Activated CD4-positive, alpha-beta T cell treated with anti-CD3 and anti-CD28 coated beads, Interleukin-2, amount 50 U/mL, for 16 hours (primary cell): ENCODE results near the gene MX2.
"Not testable (repeated sequence)": the region's sequence is repeated elsewhere in the genome, so short reads cannot be mapped to it uniquely, and the experiment has no call there.

Experiments used
- DNase-seq: peaks from one replicate; pipeline ENCODE4 v3.0.0-alpha.2; 2020

MX2 gene

DNA sequence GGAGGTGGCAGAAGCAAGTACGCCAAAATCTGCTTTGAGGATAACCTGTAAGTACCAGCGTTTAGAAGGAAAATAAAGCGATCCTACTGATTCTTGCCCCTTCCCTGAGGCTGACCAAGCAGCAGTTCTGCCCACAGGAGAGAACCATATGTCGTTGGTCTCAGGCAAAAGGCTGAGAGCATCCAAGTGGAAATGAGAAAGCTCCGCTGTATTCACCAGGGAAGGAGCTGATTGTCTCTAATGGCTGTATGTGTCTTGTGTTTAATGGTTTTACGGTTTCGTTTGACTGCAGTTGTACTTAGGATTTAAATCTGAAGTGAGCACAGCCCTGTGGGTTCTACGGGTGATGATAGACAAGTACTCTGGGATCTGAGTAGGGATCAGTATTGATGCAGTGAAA lies 23.4 kb upstream of the MX2 start:
- DNase-seq: no peak

DNA sequence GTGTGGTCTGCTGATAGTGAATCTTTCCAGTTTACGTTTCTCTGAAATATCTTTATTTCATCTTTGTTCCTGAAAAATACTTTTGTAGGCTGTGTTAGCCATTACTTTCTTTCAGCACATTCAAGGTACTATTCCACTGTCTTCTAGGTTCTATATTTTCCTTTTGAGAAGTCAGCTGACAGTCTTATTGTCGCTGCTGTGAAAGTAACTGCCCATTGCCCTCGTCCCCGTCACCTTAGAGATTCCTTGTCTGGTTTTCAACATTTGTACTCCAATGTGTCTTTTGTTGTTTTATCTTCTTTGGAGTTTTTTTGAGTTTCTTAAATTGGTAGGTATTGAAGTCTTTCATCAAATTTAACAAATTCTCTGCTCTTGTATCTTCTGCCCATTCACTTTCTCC lies 19.8 kb upstream of the MX2 start:
- DNase-seq: no peak

DNA sequence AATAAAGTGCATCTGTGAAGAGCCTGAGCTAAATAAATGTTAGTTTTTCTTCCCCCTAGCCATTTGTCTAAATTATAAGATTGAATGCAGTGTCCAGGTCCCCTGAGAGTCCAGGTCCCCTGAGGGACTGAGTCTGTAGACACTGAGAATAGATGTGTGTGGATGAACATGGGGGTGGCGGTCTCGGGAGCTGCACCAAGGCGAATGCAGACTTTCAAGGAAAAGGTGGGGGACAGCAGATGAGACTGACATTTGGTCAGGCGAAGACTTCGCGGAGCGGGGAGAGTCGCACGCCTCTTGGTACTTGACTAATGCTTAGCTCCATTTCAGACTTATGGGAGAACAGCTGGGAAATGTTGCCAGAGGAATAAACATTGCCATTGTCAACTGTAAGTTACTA lies 17.7 kb upstream of the MX2 start:
- DNase-seq: no peak

DNA sequence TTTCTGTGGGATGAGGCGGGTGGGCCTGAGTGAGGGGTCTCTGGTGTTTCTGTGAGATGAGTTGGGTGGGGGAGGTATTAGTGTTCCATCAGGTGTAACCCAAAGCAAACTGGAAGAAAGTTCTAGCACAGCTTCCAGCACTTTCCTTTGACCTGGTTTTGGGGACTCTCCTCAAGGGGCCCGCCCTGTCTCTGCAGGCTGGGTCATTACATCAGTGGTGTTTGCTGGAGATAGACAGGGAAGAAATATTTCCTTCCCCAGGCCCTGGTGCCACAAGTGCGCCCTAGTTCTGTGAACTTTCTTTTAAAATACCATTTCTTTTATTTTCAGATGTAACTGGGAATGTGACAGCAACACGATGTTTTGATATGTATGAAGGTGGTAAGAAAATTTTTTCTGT lies 16.5 kb upstream of the MX2 start:
- DNase-seq: no peak

DNA sequence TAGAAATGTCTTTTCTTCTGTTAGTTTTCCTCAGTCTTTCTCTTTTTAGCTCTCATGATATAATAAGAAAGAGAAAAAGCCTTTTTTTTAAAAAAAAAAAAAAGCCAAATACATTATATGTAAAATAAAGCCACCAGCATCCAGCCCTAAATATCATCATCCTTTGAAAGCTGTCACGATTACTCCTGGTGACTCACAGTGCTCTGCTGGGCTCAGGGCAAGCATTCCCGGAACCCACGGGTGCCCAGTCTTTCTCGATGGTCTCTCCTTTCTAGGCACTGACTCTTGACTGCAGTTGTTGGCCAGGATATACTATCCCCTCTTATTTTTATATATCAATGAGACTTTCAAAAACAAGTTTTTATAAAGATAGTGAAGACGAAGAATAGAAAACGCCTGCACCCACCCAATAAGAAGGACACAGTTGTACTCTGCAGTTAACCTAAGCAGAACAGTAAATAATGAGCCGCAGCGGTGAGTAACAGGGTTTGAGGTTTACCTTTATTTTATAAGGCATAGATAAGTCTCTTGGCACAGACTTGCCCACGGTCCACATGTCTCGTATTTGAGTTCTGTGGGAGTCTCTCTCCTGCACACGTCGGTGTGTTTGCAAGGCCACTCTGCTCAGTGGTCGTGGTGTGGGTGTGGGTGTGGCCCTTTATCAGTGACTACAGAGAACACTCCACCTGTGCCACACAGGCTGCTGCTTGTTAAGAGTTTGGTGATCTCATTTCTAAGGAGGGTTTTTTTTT lies 15.7 kb upstream of the MX2 start:
- no peak for DNase-seq

DNA sequence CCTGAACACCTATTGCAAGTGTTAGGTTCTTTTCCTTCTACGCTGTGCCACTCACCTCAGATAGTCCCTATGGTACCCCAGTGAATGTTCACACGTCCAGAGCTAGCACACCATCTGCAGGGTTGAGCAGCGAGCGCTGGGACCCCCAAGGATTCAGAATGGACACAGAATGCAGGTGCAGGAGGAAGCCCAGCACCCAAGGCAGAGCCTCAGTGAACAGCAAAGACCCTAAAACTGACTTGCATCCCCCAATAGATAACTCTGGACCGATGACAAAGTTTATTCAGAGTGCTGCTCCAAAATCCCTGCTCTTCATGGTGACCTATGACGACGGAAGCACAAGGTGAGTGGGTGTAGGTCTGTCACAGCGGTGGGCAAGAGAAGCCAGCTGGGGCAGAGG lies 15.1 kb upstream of the MX2 start:
- DNase-seq: no peak

DNA sequence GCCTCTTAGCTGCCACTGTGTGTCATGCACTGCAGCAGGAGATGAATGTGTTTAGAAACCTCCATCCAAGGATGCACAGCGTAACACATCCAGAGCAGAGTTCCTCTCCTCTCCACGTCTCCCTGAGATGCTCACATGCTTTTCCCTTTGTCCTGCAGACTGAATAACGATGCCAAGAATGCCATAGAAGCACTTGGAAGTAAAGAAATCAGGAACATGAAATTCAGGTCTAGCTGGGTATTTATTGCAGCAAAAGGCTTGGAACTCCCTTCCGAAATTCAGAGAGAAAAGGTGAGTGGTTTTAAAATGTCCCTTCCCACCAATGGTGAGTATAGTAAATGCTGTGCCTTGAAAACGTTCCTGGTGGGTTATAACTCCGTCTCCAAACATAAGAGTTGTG lies 13.4 kb upstream of the MX2 start:
- no peak for DNase-seq

DNA sequence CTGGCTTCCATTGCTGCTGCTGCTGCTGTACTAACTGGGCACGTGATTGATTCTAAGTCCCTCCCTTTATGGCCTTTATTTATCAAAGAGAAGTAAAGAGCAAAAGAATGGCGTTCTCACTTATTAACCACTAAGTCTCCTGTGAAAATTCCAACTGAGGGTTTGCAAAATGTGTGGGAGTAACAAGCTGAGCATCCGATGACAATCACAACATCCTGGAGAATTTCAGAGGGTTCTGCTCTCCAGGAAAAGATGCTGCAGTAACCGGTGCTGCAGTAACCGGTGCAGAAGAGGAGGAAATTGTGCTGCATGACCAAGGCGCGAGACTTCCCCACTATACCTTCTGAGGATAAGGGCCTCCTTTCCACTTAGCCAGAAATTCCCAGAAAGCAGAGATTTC lies 12.7 kb upstream of the MX2 start:
- DNase-seq: no peak

DNA sequence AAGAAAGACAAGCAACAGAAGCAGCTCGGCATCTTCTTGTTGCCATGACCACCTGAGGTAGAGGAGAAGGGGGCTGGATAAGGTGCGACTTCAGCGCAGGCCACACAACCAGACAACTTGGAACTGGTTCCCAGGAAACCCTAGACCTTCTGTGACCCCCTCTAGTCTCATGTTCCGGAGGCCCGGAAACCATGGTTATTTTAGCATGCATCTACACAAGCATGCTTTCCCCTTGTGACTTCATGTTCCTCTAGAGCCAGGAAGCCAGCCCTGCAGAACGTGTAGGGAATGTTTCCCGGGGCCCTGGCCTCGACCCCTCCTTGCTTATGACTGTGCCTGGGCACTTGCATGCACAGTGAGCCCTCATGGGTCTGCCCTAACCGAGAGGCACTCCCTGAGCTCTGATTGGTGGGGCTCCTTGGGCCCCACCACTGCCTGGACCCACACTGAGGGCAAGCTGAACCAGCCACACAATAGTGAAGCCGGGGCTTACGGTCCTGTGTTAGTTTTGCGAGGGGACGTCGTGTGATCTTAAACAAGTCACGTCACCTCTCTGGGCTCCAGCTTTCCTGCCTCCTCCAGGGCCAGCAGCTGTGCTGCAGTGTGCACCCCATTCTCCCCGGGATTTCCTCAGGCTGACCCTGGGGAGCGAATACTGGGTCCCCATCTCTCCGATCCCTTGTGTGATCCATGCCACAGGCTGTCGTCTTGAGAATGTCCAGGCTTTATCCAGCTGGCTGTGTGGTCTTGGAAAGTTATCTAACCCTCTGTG lies 12.0 kb upstream of the MX2 start:
- no peak for DNase-seq

DNA sequence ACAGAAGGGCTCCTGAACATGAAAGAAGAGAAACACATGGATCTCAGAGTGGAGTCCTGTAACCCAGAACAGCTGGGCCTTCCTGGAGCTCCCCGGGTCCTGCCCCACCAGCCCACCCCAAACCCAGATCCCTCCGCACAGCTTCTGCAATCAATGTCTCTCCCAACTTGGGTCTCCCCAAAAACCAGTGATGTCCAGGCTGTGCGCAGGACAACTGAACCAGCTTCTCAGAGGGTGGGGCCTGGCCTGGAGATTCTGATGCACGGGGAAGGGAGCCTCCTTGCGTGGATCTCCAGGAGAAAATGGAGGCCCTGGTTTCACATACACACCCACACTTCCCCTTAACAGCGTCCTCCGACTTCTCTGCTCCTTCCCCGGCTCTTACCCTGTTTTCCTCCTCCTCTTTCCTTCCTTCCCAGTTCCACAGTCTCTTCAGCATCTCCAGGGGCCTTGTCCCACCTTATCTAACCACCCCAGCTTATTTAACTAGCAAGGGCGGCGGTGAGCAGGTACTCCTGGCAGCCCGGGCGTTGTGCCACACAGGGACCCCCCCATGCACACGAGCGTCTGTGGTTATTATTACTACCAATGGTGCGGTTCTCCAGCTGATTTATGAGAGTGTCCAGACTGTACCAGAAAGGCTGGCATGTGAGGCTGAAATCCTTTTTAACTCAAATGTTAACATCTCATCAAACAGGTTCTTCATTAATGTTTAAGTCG lies 11.2 kb upstream of the MX2 start:
- DNase-seq: no peak

DNA sequence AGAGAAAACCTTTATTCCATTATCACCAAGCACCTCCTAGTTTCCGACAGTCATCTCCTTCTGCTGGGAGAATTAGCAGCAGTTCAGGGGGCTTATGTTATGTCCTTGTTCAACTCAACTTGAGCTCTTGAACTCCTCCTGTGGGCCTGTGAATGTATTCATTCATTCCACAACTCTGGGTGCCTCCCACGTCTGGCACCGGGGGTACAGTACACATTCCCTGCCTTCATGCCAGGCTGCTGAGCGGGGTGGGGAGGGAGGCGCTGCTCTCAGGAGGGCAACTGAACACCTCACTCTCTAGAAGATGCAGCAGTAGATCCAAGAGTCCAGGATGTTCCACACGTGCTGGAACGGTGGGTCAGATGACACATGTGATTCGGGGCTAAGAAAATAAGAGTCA lies 4.3 kb upstream of the MX2 start:
- no peak for DNase-seq

DNA sequence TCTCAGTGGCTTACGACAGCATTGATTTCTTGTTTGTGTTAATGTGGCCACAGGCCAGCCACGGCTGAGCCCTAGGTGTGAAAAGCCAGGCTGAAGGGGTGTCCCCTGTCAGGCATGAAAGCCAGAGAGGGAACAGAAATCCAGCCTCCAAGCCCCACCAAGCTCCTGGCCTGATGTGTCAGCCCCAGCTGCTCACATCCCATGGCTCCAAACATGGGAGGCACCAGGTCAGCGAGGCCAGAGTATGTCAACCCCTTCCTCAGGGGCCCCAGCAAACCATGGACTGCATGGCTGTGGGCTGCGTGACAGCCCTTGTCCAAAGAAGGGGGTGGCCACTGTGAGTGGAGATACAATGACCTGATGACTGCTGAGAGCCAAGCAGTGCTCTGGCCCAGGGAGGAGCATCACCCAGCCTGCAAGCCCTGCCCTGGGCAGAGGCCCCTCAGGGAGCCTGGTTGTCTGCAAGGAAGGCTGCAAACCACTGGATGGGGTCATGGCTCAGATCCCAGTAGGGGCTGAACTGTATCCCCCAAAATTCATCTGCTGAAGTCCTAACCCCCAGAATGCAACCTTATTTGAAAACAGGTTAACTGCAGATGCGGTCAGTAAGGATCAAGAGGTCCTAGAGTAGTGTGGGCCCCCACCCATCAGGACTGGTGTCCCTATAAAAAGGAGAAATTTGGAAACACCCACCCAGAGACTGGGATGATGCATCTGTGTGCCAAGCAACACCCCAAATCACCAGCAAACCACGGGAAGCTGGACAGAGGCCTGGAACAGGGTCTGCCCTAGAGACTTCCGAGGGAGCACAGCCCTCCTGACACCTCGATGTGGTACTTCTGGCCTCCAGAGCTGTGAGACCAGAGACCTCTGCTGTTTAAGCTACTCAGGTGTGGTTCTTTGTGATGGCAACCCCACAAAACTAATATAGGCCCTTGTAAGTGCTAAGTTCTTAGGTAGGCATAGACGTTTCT lies 3.3 kb upstream of the MX2 start:
- no peak for DNase-seq

DNA sequence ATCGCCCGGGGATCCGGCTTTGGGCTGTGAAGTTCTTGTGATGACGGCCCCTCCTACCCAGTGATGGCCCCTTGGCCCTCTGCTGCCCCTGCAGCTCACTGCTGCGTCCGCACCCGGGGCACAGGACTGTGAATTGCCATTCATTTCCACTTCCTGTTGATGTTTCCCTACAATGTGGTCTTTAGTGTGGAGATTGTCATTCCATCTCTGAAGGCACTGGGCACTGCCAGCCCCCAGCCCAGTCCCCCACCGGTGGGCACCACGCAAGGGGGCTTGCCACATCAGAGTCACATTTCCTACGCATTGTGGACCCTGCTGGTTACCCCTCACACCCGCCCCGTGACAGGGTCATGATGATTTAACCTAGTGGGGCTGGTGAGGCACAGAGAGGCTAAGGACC lies 2.5 kb upstream of the MX2 start:
- no peak for DNase-seq

DNA sequence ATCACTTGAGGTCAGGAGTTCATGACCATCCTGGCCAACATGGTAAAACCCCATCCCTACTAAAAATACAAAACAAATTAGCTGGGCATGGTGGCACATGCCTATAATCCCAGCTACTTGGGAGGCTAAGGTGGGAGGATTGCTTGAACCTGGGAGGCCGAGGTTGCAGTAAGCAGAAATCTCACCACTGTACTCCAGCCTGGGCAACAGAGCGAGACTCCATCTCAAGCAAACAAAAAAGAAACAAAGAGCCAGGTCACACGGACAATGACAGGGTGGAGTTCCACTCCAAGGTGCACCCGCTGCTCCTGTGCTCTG lies 2.1 kb upstream of the MX2 start:
- DNase-seq: not testable (repeated sequence)

DNA sequence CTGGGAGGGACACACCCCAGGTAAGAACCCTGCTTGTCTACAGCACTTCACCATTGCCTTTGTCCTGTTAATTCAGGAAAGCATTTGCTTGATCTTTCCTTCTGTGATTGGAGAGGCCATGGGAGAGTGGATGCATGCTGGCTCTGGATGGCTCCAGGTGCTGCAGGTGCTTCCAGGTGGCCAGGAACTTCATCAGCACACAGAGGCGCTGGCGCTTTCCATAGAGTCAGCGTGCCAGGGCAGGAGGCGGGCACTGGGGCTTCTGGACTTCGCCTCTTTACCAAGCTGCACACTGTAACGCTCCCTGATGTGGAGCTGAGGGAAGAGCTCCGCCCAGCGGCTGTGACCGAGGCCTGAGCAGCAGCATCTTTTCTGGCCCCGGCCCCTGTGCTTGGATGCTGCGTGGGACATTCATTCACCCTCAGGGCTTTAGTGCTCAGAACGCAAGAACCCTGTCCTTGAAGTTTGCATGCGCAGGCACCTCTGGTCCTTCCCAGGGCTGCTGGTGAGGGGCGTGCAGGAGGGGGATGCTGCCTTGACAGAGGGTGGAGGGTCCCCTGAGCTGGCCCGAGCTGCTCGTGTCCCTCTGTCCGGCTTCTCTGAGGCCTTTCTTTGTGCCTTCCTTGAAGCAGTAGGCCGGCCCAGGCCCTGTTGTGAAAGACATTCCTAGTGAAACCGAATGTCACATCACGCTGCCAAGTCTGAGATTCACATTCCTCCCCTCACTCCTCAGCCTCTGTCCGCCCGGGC lies 1.6 kb upstream of the MX2 start:
- no peak for DNase-seq

DNA sequence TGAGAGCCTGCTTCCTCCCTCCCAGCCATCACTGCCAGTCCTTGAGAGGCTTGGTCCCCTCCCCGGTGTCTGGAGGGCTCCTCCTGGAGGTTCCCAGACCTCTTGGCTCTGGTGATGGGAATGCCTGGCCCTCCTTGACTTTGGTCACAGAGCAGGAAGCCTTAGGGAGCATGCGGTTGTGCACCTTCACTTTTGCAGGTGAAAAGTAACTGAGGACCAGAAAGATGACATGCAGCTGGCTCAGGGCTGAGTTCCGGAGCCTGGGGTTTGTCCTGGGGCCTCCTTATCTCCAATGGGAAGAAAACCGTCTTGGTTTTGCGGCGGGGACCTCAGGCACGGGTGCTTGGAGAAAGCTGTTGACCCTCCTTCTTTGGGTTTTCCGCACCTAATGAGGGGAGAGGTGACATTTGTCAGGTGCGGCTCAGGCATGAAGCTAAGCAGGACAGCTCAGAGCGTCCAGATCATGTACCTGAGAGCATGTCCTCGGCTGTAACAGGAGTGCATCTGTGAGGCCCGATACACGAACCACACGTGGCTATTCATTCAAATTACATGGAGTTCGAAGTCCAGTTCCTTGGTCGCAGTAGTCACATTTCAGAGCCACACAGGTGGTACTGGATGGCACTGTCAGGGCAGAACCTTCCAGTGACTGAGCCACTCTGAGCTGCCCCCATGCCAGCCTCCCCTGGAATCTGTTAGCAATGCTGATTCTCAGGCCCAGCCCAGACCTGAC lies 608 bp upstream of the MX2 start:
- DNase-seq: no peak

DNA sequence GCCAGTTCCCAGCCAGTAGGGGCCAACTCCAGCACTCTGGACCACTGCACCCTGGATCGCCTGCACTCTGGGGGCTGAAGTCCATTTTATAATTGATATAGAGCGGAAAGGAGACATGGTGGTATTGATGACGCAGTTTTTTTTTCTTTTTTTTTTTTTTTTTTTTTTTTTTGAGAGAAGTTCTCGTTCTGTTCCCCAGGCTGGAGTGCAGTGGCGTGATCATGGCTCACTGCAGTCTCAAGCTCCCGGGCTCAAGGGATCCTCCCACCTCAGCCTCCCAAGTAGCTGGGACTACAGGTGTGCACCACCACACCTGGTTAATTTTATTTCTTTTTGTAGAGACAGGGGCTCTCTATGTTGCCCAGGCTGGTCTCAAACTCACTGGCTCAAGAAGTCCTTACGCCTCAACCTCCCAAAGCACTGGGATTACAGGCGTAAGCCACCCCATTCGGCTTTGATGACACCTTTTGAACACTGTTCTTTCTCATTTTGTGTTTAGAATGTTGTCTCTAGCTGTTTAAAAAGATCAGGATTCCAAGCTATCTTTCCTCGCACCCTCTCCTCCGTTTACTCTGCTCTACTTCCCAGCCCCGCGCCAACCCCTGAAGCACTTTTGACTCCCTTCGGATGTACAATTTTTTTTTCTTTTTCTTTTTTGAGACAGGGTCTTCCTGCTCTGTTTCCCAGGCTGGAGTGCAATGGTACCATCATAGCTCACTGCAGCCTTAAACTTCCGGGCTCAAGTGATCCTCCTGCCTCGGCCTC lies 960 bp downstream of the MX2 start:
- DNase-seq: no peak

DNA sequence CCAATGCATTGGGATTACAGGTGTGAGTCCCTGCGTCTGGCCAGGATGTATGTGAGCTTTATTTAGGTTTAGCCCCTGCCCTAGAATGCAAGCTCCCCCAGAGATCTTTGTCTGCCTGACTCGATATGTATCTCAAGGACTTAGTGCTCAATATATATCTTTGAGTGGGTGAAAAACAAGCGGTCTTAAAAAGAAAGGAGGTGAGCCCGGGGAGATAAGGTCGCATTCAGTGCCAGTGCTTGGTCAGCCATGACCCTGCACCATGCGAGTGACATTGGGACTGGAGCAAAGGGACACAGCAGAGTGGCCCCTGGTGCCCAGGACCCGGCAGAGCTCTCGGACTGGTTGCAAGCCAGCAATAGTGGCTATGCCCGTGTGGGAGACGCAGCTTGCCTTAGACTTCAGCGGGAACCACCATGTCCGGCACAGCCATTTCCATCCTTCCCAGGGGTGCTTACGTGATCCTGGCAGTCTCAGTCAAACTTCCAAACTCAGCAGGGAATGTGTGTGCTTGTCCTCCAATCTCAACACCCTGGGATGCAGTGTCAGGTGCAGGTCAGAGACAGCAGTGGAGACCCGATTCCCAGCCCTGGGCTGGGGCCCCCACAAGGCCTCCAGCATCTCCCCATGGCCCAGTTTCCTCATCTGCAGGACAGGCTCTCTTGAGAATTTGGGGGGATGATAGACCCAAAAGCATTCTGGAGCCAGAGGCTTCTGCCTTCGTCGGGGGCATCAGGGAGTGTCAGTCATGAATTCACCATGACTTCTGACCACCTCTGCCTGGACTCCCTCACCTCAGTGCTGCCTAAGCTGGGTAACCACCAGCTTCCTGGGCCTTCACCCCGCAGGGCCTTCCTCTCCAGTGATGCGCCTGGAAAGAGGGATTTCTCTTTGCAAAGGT lies 1.8 kb downstream of the MX2 start:
- no peak for DNase-seq

DNA sequence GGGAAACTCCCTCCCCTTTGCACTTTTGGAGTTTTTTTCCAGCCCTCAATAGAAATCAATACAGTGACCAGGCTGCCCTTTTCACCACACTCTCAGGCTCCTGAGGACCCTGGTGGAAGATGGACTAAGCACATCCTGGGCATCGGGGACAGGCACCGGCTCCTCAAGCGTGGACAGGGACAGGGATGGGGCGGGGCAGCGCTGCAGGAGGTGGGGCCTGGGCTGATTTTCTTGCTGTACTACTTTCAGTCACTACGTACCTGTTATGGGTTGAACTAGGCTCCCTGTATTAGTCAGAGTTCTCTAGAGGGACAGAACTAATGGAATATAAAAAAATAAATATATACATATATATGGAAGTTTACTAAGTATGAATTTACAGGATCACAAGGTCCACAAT lies 2.5 kb downstream of the MX2 start:
- DNase-seq: no peak
